DND-41 (cell line): ENCODE results near the gene NUCB1.

Experiments used
- CTCF ChIP-seq: IDR thresholded peaks from 2 replicates; pipeline ENCODE4 v1.5.1; 2012; ENCODE audit warnings: borderline replicate concordance, low read length, moderate library complexity, mild to moderate bottlenecking; ENCODE audit not compliant: poor library complexity, severe bottlenecking; ENCODE audit errors: extremely low read depth
- EZH2 ChIP-seq: IDR thresholded peaks from 3 replicates; pipeline ENCODE4 v1.6.1; 2012; ENCODE audit warnings: borderline replicate concordance, low read depth, mild to moderate bottlenecking, moderate library complexity, low read length, inconsistent platforms; ENCODE audit not compliant: severe bottlenecking

GRCh38 chr19:48954595-48955307, 54.6 kb downstream of the NUCB1 start, which contains the start of gene BAX:
- TF ChIP-seq EZH2 (no peak), CTCF (peak; percentile 39)
